ENCODE measurements around the gene AMOTL2.

The AMOTL2 gene

DNA sequence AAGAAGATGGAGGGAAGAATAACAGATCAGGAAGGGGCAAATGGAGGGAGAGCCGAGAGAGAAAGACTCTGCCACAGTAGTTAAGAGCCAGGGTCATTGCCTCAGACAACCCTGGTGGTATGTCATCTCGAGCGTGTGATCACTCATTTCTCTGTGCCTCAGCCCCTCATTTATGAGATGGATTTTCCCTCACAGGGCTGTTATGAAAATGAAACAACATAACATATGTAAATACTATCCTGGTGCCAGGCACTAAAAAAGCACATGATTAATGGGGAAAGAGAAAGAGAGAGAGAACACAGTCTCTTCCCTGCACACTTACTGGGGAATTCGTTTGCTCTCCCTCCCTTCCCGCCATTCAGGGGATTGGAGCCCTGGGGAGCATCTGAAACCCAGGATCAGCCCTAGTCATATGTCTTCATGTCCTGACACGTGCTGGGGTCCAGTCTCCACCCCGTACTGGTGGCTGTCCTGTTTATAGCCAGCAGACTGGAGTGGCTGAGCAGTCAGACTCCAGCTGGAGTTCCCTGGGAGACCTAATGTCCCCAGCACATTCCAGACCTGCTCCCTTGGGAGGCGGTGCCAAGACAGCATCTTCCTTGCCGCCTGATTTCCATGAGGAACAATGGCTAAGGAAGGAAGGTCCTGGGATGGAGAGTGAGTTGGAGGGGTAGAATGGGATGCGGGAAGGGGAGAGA, 14.7 kb upstream of the AMOTL2 start:
- Mint-ChIP-seq H3K9me3 (no peaks in the 10 kb centered on the region), H3K4me1 (ENCODE audit: low read depth) (no peaks in the 10 kb centered on the region), H3K27me3 (ENCODE audit: low read depth) (peaks cover 7% of the 10 kb centered on the region), H3K27ac (no peak overlapping the region), H3K36me3 (ENCODE audit: low read depth) (no peaks in the 10 kb centered on the region), H3K4me3 (no peak overlapping the region)

DNA sequence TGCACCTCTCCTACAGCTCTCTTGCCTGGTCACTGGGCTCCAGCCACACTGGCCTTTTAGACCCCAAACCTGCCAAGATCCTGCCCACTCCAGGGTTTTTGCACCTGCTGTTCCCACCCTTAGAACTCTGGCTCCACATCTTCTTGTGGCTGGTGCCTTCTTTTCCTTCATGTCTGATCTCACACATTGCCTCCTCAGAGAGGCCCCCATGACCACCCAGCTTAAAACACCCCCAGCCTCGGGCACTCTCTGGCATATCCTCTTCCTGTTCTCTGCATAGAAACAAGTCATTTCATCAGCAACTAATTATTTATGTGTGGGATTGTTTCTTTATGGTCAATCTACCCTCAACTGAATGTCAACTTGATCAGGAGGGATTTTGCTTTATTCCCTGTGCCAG, 14.0 kb upstream of the AMOTL2 start:
- Mint-ChIP-seq H3K9me3 (no peaks in the 10 kb centered on the region), H3K36me3 (ENCODE audit: low read depth) (no peaks in the 10 kb centered on the region), H3K27me3 (ENCODE audit: low read depth) (peaks cover 5% of the 10 kb centered on the region), H3K4me1 (ENCODE audit: low read depth) (no peaks in the 10 kb centered on the region), H3K27ac (no peak overlapping the region), H3K4me3 (no peak overlapping the region)

DNA sequence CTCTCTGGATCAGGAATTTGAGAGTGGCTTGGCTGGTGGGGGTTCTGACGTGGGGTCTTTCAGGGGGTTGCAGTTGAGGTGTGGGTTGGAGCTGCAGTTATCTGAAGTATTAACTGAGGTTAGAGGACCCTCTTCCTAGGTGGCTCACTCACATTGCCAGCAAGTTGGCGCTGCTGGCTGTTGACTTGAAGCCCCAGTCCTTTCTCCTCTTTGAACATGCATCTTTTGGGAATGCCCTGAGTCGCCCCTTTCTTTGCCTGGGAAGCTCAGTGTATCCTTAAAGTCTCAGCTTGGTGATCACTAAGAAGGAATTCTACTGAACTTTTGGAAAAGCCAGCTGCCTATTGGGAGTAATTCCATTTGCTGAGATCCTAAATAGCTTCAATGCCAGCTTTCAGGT, 13.0 kb upstream of the AMOTL2 start:
- Mint-ChIP-seq H3K36me3 (ENCODE audit: low read depth) (no peaks in the 10 kb centered on the region), H3K9me3 (no peaks in the 10 kb centered on the region), H3K4me3 (no peak overlapping the region), H3K27ac (no peak overlapping the region), H3K4me1 (ENCODE audit: low read depth) (no peaks in the 10 kb centered on the region), H3K27me3 (ENCODE audit: low read depth) (peaks cover 6% of the 10 kb centered on the region)

GRCh38 chr3:134384963-134385362, 10.7 kb upstream of the AMOTL2 start:
- Mint-ChIP-seq H3K27ac (no peak overlapping the region), H3K36me3 (ENCODE audit: low read depth) (no peaks in the 10 kb centered on the region), H3K4me1 (ENCODE audit: low read depth) (no peaks in the 10 kb centered on the region), H3K4me3 (no peak overlapping the region), H3K27me3 (ENCODE audit: low read depth) (peaks cover 22% of the 10 kb centered on the region), H3K9me3 (no peaks in the 10 kb centered on the region)

- Mint-ChIP-seq H3K4me1 (ENCODE audit: low read depth) (no peaks in the 10 kb centered on the region), H3K36me3 (ENCODE audit: low read depth) (no peaks in the 10 kb centered on the region), H3K27me3 (ENCODE audit: low read depth) (peaks cover 31% of the 10 kb centered on the region), H3K9me3 (no peaks in the 10 kb centered on the region), H3K27ac (no peak overlapping the region), H3K4me3 (no peak overlapping the region)
Measured at GRCh38 chr3:134381831-134382442, 7.7 kb upstream of the AMOTL2 start.

- peaks cover 37% of the 10 kb centered on the region for H3K27me3 Mint-ChIP-seq (ENCODE audit: low read depth)
- no peaks in the 10 kb centered on the region for H3K36me3 Mint-ChIP-seq (ENCODE audit: low read depth)
- H3K4me3 Mint-ChIP-seq, result no peak overlapping the region
- no peaks in the 10 kb centered on the region for H3K4me1 Mint-ChIP-seq (ENCODE audit: low read depth)
- H3K27ac Mint-ChIP-seq, result no peak overlapping the region
- no peaks in the 10 kb centered on the region for H3K9me3 Mint-ChIP-seq
Measured at GRCh38 chr3:134381076-134381475, 6.8 kb upstream of the AMOTL2 start.

- H3K36me3 Mint-ChIP-seq (ENCODE audit: low read depth), result no peaks in the 10 kb centered on the region
- H3K9me3 Mint-ChIP-seq, result no peaks in the 10 kb centered on the region
- H3K27me3 Mint-ChIP-seq (ENCODE audit: low read depth), result peaks cover 45% of the 10 kb centered on the region
- no peaks in the 10 kb centered on the region for H3K4me1 Mint-ChIP-seq (ENCODE audit: low read depth)
- no peak overlapping the region for H3K4me3 Mint-ChIP-seq
- H3K27ac Mint-ChIP-seq, result no peak overlapping the region
Measured at GRCh38 chr3:134380249-134380648, 6.0 kb upstream of the AMOTL2 start.

GRCh38 chr3:134378818-134379217, 4.6 kb upstream of the AMOTL2 start:
- Mint-ChIP-seq H3K36me3 (ENCODE audit: low read depth) (no peaks in the 10 kb centered on the region), H3K27me3 (ENCODE audit: low read depth) (peaks cover 54% of the 10 kb centered on the region), H3K27ac (no peak overlapping the region), H3K9me3 (no peaks in the 10 kb centered on the region), H3K4me3 (no peak overlapping the region), H3K4me1 (ENCODE audit: low read depth) (peaks cover 3% of the 10 kb centered on the region)

GRCh38 chr3:134378384-134378783, 4.1 kb upstream of the AMOTL2 start:
- no peak overlapping the region for H3K4me3 Mint-ChIP-seq
- peaks cover 54% of the 10 kb centered on the region for H3K27me3 Mint-ChIP-seq (ENCODE audit: low read depth)
- no peaks in the 10 kb centered on the region for H3K36me3 Mint-ChIP-seq (ENCODE audit: low read depth)
- H3K27ac Mint-ChIP-seq, result no peak overlapping the region
- H3K9me3 Mint-ChIP-seq, result no peaks in the 10 kb centered on the region
- H3K4me1 Mint-ChIP-seq (ENCODE audit: low read depth), result peaks cover 3% of the 10 kb centered on the region

DNA sequence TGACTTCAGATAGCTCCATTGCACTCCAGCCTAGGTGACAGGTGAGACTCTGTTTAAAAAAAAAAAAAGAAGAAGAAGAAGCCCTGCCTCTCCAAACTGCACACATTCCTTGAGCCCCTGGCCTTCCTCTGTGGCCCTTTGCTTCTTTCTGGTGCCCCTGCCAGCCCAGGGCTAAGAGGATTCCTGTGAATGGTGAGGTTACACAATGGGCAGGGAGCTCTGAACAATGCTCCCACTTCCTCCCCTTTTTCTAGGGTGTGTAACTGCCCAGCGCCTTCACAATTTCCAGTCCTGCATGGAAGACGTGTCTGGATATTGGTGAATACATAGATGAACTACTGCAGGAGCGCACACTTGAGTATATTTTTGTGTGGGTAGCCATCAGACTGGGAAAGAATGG, 3.6 kb upstream of the AMOTL2 start:
- H3K36me3 Mint-ChIP-seq (ENCODE audit: low read depth), result no peaks in the 10 kb centered on the region
- H3K4me1 Mint-ChIP-seq (ENCODE audit: low read depth), result peaks cover 3% of the 10 kb centered on the region
- peaks cover 59% of the 10 kb centered on the region for H3K27me3 Mint-ChIP-seq (ENCODE audit: low read depth)
- no peak overlapping the region for H3K4me3 Mint-ChIP-seq
- no peak overlapping the region for H3K27ac Mint-ChIP-seq
- no peaks in the 10 kb centered on the region for H3K9me3 Mint-ChIP-seq

DNA sequence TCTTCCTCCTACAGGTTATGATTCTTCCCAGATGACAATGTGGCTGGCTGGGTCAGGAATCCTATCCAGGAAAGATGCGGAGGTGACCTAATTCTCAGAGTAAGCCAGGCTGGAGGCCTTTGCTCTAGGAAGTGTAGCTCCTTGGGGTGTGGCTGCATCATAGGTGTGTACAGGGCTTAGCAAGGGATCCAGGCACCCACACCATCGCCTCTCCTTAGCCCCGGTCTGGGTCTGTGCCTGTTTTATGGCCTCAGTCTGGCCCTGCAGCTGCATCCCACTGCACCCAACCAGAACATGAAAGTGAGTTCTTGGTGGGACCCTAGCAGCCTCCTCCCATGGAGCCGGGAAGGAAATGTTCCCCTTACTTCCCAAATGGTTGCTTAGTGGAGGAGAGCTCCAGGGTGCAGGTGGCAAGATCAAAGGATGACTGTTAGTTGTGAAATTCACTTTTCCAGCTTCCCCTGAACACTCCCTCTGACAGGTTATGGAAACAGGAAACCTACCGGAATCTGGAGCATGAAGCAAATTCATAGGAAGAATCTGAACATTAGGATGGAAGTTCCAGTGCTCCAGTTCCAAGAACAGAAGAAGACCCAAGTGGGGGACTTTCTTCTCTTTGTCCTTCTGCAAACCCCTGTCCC, 2.7 kb upstream of the AMOTL2 start:
- Mint-ChIP-seq H3K9me3 (no peaks in the 10 kb centered on the region), H3K4me3 (no peak overlapping the region), H3K36me3 (ENCODE audit: low read depth) (no peaks in the 10 kb centered on the region), H3K27me3 (ENCODE audit: low read depth) (peaks cover 63% of the 10 kb centered on the region), H3K4me1 (ENCODE audit: low read depth) (peaks cover 3% of the 10 kb centered on the region), H3K27ac (no peak overlapping the region)

GRCh38 chr3:134376385-134376765, 2.1 kb upstream of the AMOTL2 start:
- Mint-ChIP-seq H3K27ac (no peak overlapping the region), H3K27me3 (ENCODE audit: low read depth) (peaks cover 64% of the 10 kb centered on the region), H3K9me3 (no peaks in the 10 kb centered on the region), H3K36me3 (ENCODE audit: low read depth) (no peaks in the 10 kb centered on the region), H3K4me3 (no peak overlapping the region), H3K4me1 (ENCODE audit: low read depth) (peaks cover 3% of the 10 kb centered on the region)

DNA sequence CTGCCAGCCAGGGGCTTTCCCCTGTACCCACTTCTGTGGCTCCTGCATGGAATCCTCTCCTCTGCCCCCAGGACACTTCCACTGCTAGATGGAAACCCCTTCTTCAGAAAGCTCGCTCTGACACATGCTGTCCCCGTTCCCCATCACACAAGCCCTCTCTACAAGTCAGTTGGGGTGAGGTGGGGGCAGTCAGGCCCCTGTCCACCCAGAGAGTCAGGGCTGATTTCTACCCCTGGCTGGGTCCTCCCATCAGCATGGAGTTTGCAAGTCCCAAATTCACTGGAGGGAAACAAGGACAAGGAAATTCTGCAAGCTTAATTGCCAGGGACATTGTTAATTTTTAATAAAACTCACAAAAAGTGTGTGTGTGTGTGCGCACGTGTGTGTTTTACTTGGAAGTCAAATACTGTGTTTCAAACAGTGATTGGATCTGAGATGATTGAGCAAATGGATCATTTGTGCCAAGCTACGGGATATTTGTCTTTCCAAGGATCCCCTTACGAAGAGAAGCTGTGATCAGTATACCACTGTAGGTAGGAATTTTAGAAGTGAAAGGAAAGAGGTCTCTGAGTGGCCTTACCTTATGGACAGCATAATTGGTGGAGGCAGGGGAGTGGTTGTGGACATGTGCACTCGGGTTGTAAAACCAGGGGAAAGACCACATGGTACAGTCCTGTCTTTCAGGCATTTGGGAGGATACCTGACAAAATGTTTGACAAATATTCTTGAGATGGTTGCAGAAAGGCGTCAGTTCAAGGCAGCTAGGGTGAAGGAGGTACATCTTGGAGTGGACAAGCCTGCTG, 1.5 kb upstream of the AMOTL2 start:
- H3K27me3 Mint-ChIP-seq (ENCODE audit: low read depth), result peaks cover 61% of the 10 kb centered on the region
- H3K27ac Mint-ChIP-seq, result no peak overlapping the region
- peaks cover 3% of the 10 kb centered on the region for H3K4me1 Mint-ChIP-seq (ENCODE audit: low read depth)
- H3K36me3 Mint-ChIP-seq (ENCODE audit: low read depth), result no peaks in the 10 kb centered on the region
- no peaks in the 10 kb centered on the region for H3K9me3 Mint-ChIP-seq
- H3K4me3 Mint-ChIP-seq, result peak overlapping the region; percentile 49

- peak overlapping the region; percentile 61 for H3K4me3 Mint-ChIP-seq
- peaks cover 54% of the 10 kb centered on the region for H3K27me3 Mint-ChIP-seq (ENCODE audit: low read depth)
- no peaks in the 10 kb centered on the region for H3K36me3 Mint-ChIP-seq (ENCODE audit: low read depth)
- H3K27ac Mint-ChIP-seq, result no peak overlapping the region
- H3K4me1 Mint-ChIP-seq (ENCODE audit: low read depth), result peaks cover 3% of the 10 kb centered on the region
- no peaks in the 10 kb centered on the region for H3K9me3 Mint-ChIP-seq
Measured at GRCh38 chr3:134374791-134375581, 739 bp upstream of the AMOTL2 start.

Measured in T-helper 1 cell treated with Interleukin-12 subunit alpha and Interleukin-12 subunit beta and Interleukin-4 antibody, amounts not matched to agents 30 μg/mL and 1 μg/mL, for 36 hours (primary cell).